Measurements from ENCODE around the gene LMNTD1. TPM values are rescaled to one million over a fixed set of nuclear protein-coding genes. Genes with fewer than 3 reads are reported as not detected.
"Not testable (repeated sequence)": the region's sequence is repeated elsewhere in the genome, so short reads cannot be mapped to it uniquely, and the experiment has no call there.

The LMNTD1 gene
- total RNA-seq, 1 experiment from 2014 or later: not detected

- H3K79me2 ChIP-seq (ENCODE audit: low read depth): no peaks in the 10 kb centered on the region
- H3K27me3 ChIP-seq (ENCODE audit: insufficient read depth, low read depth): no peaks in the 10 kb centered on the region
- POLR2A ChIA-PET (ENCODE audit: unreplicated experiment): interaction anchor here (0.6 kb wide), 1 partner anchor 1980 kb away, joined by 3 read pairs; no protein-coding TSS in a partner anchor
- CTCF ChIA-PET: no interaction called here
- H3K4me1 ChIP-seq (replicated peaks; ENCODE audit: insufficient read depth): peaks cover 16% of the 10 kb centered on the region
- H3K4me3 ChIP-seq: no peak overlapping the region
- H3K9me2 ChIP-seq (ENCODE audit: insufficient read depth): no peaks in the 10 kb centered on the region
- no peaks in the 10 kb centered on the region for H3K36me3 ChIP-seq (ENCODE audit: low read depth)
- H2AFZ ChIP-seq: no peak overlapping the region
- H4K20me1 ChIP-seq (ENCODE audit: insufficient read depth): no peaks in the 10 kb centered on the region
- no peaks in the 10 kb centered on the region for H3K9me3 ChIP-seq (ENCODE audit: insufficient read depth, low read depth)
- H3K4me2 ChIP-seq: no peak overlapping the region
- H3K27ac ChIP-seq: no peak overlapping the region
- TF ChIP-seq EZH2 (IDR thresholded peaks at IDR 0.05; ENCODE audit: low read depth): no peak
- no peak for TF ChIP-seq CTCF (conservative IDR thresholded peaks at IDR 0.05)
- DNase-seq: no peak
- intact Hi-C loops (cut with micrococcal nuclease; ENCODE audit: unreplicated experiment): no loop called here
- no TSS peak for BruUV-seq (replicated peaks)
- H3F3A ChIP-seq (ENCODE audit: insufficient read depth, low read depth): peaks cover 11% of the 10 kb centered on the region; the same call in 1 of the 2 replicates
Observed at GRCh38 chr12:25491396-25492325, 61.4 kb downstream of the LMNTD1 start.

GRCh38 chr12:25488956-25489870 lies 63.9 kb downstream of the LMNTD1 start:
- H3F3A ChIP-seq (ENCODE audit: insufficient read depth, low read depth); BruUV-seq (replicated peaks); H3K79me2 ChIP-seq (ENCODE audit: low read depth); H3K36me3 ChIP-seq (ENCODE audit: low read depth); H3K9me2 ChIP-seq (ENCODE audit: insufficient read depth); H3K27me3 ChIP-seq (ENCODE audit: insufficient read depth, low read depth); H4K20me1 ChIP-seq (ENCODE audit: insufficient read depth); H3K9me3 ChIP-seq (ENCODE audit: insufficient read depth, low read depth); CTCF ChIA-PET; H3K4me1 ChIP-seq (replicated peaks; ENCODE audit: insufficient read depth); intact Hi-C loops (cut with micrococcal nuclease; ENCODE audit: unreplicated experiment): not testable (repeated sequence)
- Histone ChIP-seq H3K4me3 (peak overlapping the region; percentile 56), H3K4me2 (peak overlapping the region; percentile 73), H2AFZ (peak overlapping the region; percentile 63), H3K27ac (peak overlapping the region; percentile 71)
- POLR2A ChIA-PET (ENCODE audit: unreplicated experiment): interaction anchor here (1.0 kb wide), 1 partner anchor 340 kb away, joined by 3 read pairs; no protein-coding TSS in a partner anchor
- peak; percentile 43 to 62 for DNase-seq

GRCh38 chr12:25482625-25483024 lies 70.5 kb downstream of the LMNTD1 start:
- no peak for DNase-seq
- H3K4me2 ChIP-seq: no peak overlapping the region
- H4K20me1 ChIP-seq (ENCODE audit: insufficient read depth): no peaks in the 10 kb centered on the region
- intact Hi-C loops (cut with micrococcal nuclease; ENCODE audit: unreplicated experiment): no loop called here
- H3K27ac ChIP-seq: no peak overlapping the region
- TF ChIP-seq EZH2 (IDR thresholded peaks at IDR 0.05; ENCODE audit: low read depth): no peak
- TF ChIP-seq CTCF (conservative IDR thresholded peaks at IDR 0.05): no peak
- H3K4me1 ChIP-seq (replicated peaks; ENCODE audit: insufficient read depth): no peaks in the 10 kb centered on the region
- ChIA-PET CTCF (no interaction called here), POLR2A (ENCODE audit: unreplicated experiment) (no interaction called here)
- no peaks in the 10 kb centered on the region for H3K36me3 ChIP-seq (ENCODE audit: low read depth)
- no peaks in the 10 kb centered on the region for H3K9me2 ChIP-seq (ENCODE audit: insufficient read depth)
- no peak overlapping the region for H3K4me3 ChIP-seq
- H3K9me3 ChIP-seq (ENCODE audit: insufficient read depth, low read depth): no peaks in the 10 kb centered on the region
- no peaks in the 10 kb centered on the region for H3K79me2 ChIP-seq (ENCODE audit: low read depth)
- no peaks in the 10 kb centered on the region for H3K27me3 ChIP-seq (ENCODE audit: insufficient read depth, low read depth)
- H3F3A ChIP-seq (ENCODE audit: insufficient read depth, low read depth): no peaks in the 10 kb centered on the region
- no peak overlapping the region for H2AFZ ChIP-seq
- no TSS peak for BruUV-seq (replicated peaks)

All from PC-9 (cell line).